Panc1 (cell line): ENCODE results near the gene TAP2.

Experiments
- POLR2AphosphoS5 ChIP-seq: IDR thresholded peaks from 2 replicates; pipeline ENCODE4 v1.6.1; 2012; ENCODE audit warnings: mild to moderate bottlenecking, low read depth, low read length, moderate library complexity
- REST ChIP-seq, 2 experiments: IDR thresholded peaks; 2 replicates each; pipeline ENCODE4 v1.6.1; 2011 to 2012; ENCODE audit warnings: low read depth in 2 of 2, control low read depth in 1 of 2, low read length in 1 of 2, mild to moderate bottlenecking in 1 of 2, moderate library complexity in 1 of 2; ENCODE audit not compliant: insufficient read depth in 1 of 2
- SIN3A ChIP-seq: IDR thresholded peaks from 2 replicates; pipeline ENCODE4 v1.6.1; 2012; ENCODE audit warnings: low read depth, mild to moderate bottlenecking, low read length, moderate library complexity, borderline replicate concordance; ENCODE audit not compliant: insufficient read depth
- TF ChIP-seq, protein P1 (sequence below): fragments of 450-650 bp; IDR thresholded peaks from 2 replicates; pipeline ENCODE4 v1.5.1; 2017; ENCODE audit warnings: mild to moderate bottlenecking

DNA sequence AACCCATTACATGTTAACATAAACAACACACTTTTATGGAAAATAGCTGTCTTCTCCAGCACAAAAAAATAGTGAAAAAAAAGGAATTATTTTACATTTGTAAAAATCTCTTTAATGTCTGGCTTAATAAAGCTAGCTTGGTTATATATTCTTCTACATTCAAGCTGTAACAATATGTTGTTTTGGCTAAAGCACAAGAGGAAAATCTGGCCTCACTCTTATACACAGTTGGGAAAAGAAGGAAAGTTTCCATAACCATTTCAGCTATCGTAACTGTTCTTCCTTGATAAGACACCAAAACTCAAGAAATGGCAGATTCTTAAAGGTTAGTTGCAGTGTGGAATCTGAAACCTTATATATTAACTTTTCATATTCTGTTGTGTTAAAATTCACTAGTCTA is 29.4 kb downstream of the TAP2 start:
- TF ChIP-seq REST (IDR thresholded peaks at IDR 0.05; ENCODE audit: insufficient read depth in 1 of 2, low read depth in 2 of 2, low read length in 1 of 2), result no peak
- TF ChIP-seq, protein P1, sequence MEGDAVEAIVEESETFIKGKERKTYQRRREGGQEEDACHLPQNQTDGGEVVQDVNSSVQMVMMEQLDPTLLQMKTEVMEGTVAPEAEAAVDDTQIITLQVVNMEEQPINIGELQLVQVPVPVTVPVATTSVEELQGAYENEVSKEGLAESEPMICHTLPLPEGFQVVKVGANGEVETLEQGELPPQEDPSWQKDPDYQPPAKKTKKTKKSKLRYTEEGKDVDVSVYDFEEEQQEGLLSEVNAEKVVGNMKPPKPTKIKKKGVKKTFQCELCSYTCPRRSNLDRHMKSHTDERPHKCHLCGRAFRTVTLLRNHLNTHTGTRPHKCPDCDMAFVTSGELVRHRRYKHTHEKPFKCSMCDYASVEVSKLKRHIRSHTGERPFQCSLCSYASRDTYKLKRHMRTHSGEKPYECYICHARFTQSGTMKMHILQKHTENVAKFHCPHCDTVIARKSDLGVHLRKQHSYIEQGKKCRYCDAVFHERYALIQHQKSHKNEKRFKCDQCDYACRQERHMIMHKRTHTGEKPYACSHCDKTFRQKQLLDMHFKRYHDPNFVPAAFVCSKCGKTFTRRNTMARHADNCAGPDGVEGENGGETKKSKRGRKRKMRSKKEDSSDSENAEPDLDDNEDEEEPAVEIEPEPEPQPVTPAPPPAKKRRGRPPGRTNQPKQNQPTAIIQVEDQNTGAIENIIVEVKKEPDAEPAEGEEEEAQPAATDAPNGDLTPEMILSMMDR, result no peak
- TF ChIP-seq POLR2AphosphoS5, result no peak
- no peak for TF ChIP-seq SIN3A
